Ascending aorta (tissue), 2 donors: ENCODE results near the gene CAPN9. TPM values are rescaled to one million over a fixed set of nuclear protein-coding genes. Genes with fewer than 3 reads are reported as not detected.

Experiments
- DNase-seq, 2 donors: peaks; one replicate each; pipeline ENCODE4 v3.0.0-alpha.2; 2019; ENCODE audit warnings: low spot score in 2 of 2
- H3K27ac ChIP-seq, 2 donors: fragments of 200-600 bp; sonication (generic); one replicate each; pipeline ENCODE4 v1.5.1; 2016 to 2017; ENCODE audit warnings: mild to moderate bottlenecking in 1 of 2
- H3K27me3 ChIP-seq: fragments of 200-600 bp; sonication (generic); one replicate; pipeline ENCODE4 v1.5.1; 2017
- H3K36me3 ChIP-seq, 2 donors: fragments of 200-600 bp; sonication (generic); one replicate each; pipeline ENCODE4 v1.5.1; 2016
- H3K4me1 ChIP-seq, 2 donors: fragments of 200-600 bp; sonication (generic); one replicate each; pipeline ENCODE4 v1.5.1; 2016 to 2017; ENCODE audit warnings: mild to moderate bottlenecking in 1 of 2
- H3K4me3 ChIP-seq, 2 donors: fragments of 200-600 bp; sonication (generic); one replicate each; pipeline ENCODE4 v1.5.1; 2016 to 2017; ENCODE audit warnings: mild to moderate bottlenecking in 1 of 2
- H3K9me3 ChIP-seq, 2 donors: fragments of 200-600 bp; sonication (generic); one replicate each; pipeline ENCODE4 v1.5.1; 2016
- CTCF ChIP-seq, 3 experiments: fragments of 200-600 bp in 2 of 3; fragments of 450-650 bp in 1 of 3; sonication (generic) in 2 of 3; IDR thresholded peaks; one replicate each; pipeline ENCODE4 v1.5.1; 2016 to 2019; ENCODE audit warnings: antibody characterized with exemption in 3 of 3, mild to moderate bottlenecking in 1 of 3, moderate library complexity in 1 of 3
- intact Hi-C: fragments of 100-400 bp; cut with DNase I; formaldehyde crosslinking; loops from one replicate; pipeline ENCODE4 v1.15.1; 2023
- total RNA-seq: library from RNA; depleted of rRNA; stranded (reverse); fragments of >200 nt; gene quantifications from one replicate; pipeline ENCODE4 v1.1.0, GENCODE V29; 2016

CAPN9 gene
- total RNA-seq, 1 donor from 2014 or later: not detected

GRCh38 chr1:230739564-230740290 is 7.5 kb upstream of the CAPN9 start:
- TF ChIP-seq CTCF (IDR thresholded peaks at IDR 0.05): no peak
- Histone ChIP-seq H3K27ac (no peak overlapping the region), H3K4me1 (no peaks in the 10 kb centered on the region), H3K4me3 (no peak overlapping the region), H3K36me3 (no peaks in the 10 kb centered on the region), H3K9me3 (no peaks in the 10 kb centered on the region), H3K27me3 (no peaks in the 10 kb centered on the region)
- intact Hi-C loops: no loop called here
- no peak for DNase-seq

- H3K4me1 ChIP-seq: no peaks in the 10 kb centered on the region
- intact Hi-C loops: no loop called here
Measured at GRCh38 chr1:230743899-230744298, 3.3 kb upstream of the CAPN9 start.

GRCh38 chr1:230744382-230744781 is 2.8 kb upstream of the CAPN9 start:
- TF ChIP-seq CTCF (IDR thresholded peaks at IDR 0.05): no peak
- H3K36me3 ChIP-seq: no peaks in the 10 kb centered on the region
- intact Hi-C loops: no loop called here

More at GRCh38 chr1:230743899-230744298, 3.3 kb upstream of the CAPN9 start:
- no peak for TF ChIP-seq CTCF (IDR thresholded peaks at IDR 0.05)
- no peaks in the 10 kb centered on the region for H3K36me3 ChIP-seq
- H3K27me3 ChIP-seq: no peaks in the 10 kb centered on the region
- H3K4me3 ChIP-seq: no peak overlapping the region
- no peak for DNase-seq
- no peak overlapping the region for H3K27ac ChIP-seq
- H3K9me3 ChIP-seq: no peaks in the 10 kb centered on the region

GRCh38 chr1:230745071-230745470 is 2.1 kb upstream of the CAPN9 start:
- Histone ChIP-seq H3K4me3 (no peak overlapping the region), H3K36me3 (no peaks in the 10 kb centered on the region), H3K9me3 (no peaks in the 10 kb centered on the region), H3K4me1 (no peaks in the 10 kb centered on the region), H3K27me3 (no peaks in the 10 kb centered on the region), H3K27ac (no peak overlapping the region)
- intact Hi-C loops: no loop called here
- TF ChIP-seq CTCF (IDR thresholded peaks at IDR 0.05): no peak
- DNase-seq: no peak

More at GRCh38 chr1:230744382-230744781, 2.8 kb upstream of the CAPN9 start:
- Histone ChIP-seq H3K9me3 (no peaks in the 10 kb centered on the region), H3K27me3 (no peaks in the 10 kb centered on the region), H3K4me1 (no peaks in the 10 kb centered on the region), H3K4me3 (no peak overlapping the region), H3K27ac (no peak overlapping the region)
- DNase-seq: no peak

GRCh38 chr1:230746617-230747016 is 571 bp upstream of the CAPN9 start:
- Histone ChIP-seq H3K9me3 (no peaks in the 10 kb centered on the region), H3K4me1 (no peaks in the 10 kb centered on the region), H3K27me3 (no peaks in the 10 kb centered on the region), H3K27ac (no peak overlapping the region), H3K4me3 (no peak overlapping the region), H3K36me3 (no peaks in the 10 kb centered on the region)
- no peak for TF ChIP-seq CTCF (IDR thresholded peaks at IDR 0.05)
- intact Hi-C loops: no loop called here
- no peak for DNase-seq
